ENCODE measurements around the gene GDPD5. TPM values are rescaled to one million over a fixed set of nuclear protein-coding genes. Genes with fewer than 3 reads are reported as not detected.

Gene GDPD5
- total and polyA plus RNA-seq, 2 donors (not counting 3 experiments of a cell fraction or from before 2014, with no cell fraction given), result 60.2 to 79.2 TPM

GRCh38 chr11:75547177-75547576, 21.4 kb upstream of the GDPD5 start:
- H2AFZ ChIP-seq (ENCODE audit: low read depth, low read length), result no peak overlapping the region
- no peak overlapping the region for H3K9ac ChIP-seq (replicated peaks; ENCODE audit: extremely low read depth, insufficient read depth, low read length)
- no peaks in the 10 kb centered on the region for H3K79me2 ChIP-seq (ENCODE audit: control insufficient read depth, insufficient read depth, low read length)
- dilution Hi-C loops (cut with MboI; ENCODE audit: extremely low pct_ligation_motif_present, low sequenced_read_pairs), result no loop called here
- FAIRE-seq, result no peak
- POLR2A ChIA-PET, result no interaction called here
- TF ChIP-seq CTCF (IDR thresholded peaks at IDR 0.05; ENCODE audit: extremely low read depth in 1 of 2, insufficient read depth in 1 of 2, low read depth in 1 of 2, low read length in 2 of 2) (no peak), EZH2 (IDR thresholded peaks at IDR 0.05; ENCODE audit: borderline replicate concordance, low read depth, low read length, severe bottlenecking) (no peak)
- H3K4me1 ChIP-seq (ENCODE audit: control insufficient read depth, extremely low read depth, insufficient read depth, low read length), result no peaks in the 10 kb centered on the region
- BruUV-seq (replicated peaks), result no TSS peak
- no peak overlapping the region for H3K4me2 ChIP-seq (ENCODE audit: insufficient read depth, low read length)
- H3K9me1 ChIP-seq (replicated peaks; ENCODE audit: control insufficient read depth, extremely low read depth, insufficient read depth, low read length), result no peaks in the 10 kb centered on the region
- CTCF ChIA-PET, result interaction anchor here (1.1 to 2.6 kb wide), 6 partner anchors 14 to 159 kb away, joined by 4 to 30 read pairs (median 8); no protein-coding TSS in a partner anchor
- H3K27me3 ChIP-seq (ENCODE audit: control insufficient read depth in 2 of 2, insufficient read depth in 2 of 2, low read length in 2 of 2), result peaks cover 0 to 2% of the 10 kb centered on the region in 2 experiments
- no peak overlapping the region for H3K27ac ChIP-seq (ENCODE audit: insufficient read depth, low read depth, low read length)
- no peak overlapping the region for H3K4me3 ChIP-seq (replicated peaks in 1 of 3; ENCODE audit: insufficient read depth in 1 of 3, low read depth in 1 of 3, low read length in 3 of 3)
- no peaks in the 10 kb centered on the region for H3K9me3 ChIP-seq (replicated peaks; ENCODE audit: control insufficient read depth, insufficient read depth, low read length)
- no peaks in the 10 kb centered on the region for H4K20me1 ChIP-seq (replicated peaks; ENCODE audit: control insufficient read depth, extremely low read depth, insufficient read depth, low read length)
- intact Hi-C loops (cut with micrococcal nuclease), result loop anchor here (1.0 kb wide), 3 partner anchors 16 to 159 kb away; no protein-coding TSS in a partner anchor
- DNase-seq (ENCODE audit: low read depth, low spot score), result no peak
- H3K36me3 ChIP-seq (ENCODE audit: control insufficient read depth in 2 of 2, extremely low read depth in 1 of 2, insufficient read depth in 2 of 2, low read length in 2 of 2), result no peaks in the 10 kb centered on the region

GRCh38 chr11:75543806-75544205, 18.1 kb upstream of the GDPD5 start:
- no peaks in the 10 kb centered on the region for H4K20me1 ChIP-seq (replicated peaks; ENCODE audit: control insufficient read depth, extremely low read depth, insufficient read depth, low read length)
- H3K4me2 ChIP-seq (ENCODE audit: insufficient read depth, low read length), result no peak overlapping the region
- FAIRE-seq, result no peak
- intact Hi-C loops (cut with micrococcal nuclease) (no loop called here), dilution Hi-C loops (cut with MboI; ENCODE audit: extremely low pct_ligation_motif_present, low sequenced_read_pairs) (no loop called here)
- H2AFZ ChIP-seq (ENCODE audit: low read depth, low read length), result no peak overlapping the region
- H3K4me1 ChIP-seq (ENCODE audit: control insufficient read depth, extremely low read depth, insufficient read depth, low read length), result no peaks in the 10 kb centered on the region
- no peaks in the 10 kb centered on the region for H3K79me2 ChIP-seq (ENCODE audit: control insufficient read depth, insufficient read depth, low read length)
- CTCF ChIA-PET, result interaction anchor here (1.5 kb wide), 1 partner anchor 31 kb away, joined by 5 read pairs; no protein-coding TSS in a partner anchor
- H3K27me3 ChIP-seq (ENCODE audit: control insufficient read depth in 2 of 2, insufficient read depth in 2 of 2, low read length in 2 of 2), result peaks cover 0 to 2% of the 10 kb centered on the region in 2 experiments
- H3K9ac ChIP-seq (replicated peaks; ENCODE audit: extremely low read depth, insufficient read depth, low read length), result no peak overlapping the region
- no peaks in the 10 kb centered on the region for H3K36me3 ChIP-seq (ENCODE audit: control insufficient read depth in 2 of 2, extremely low read depth in 1 of 2, insufficient read depth in 2 of 2, low read length in 2 of 2)
- H3K9me3 ChIP-seq (replicated peaks; ENCODE audit: control insufficient read depth, insufficient read depth, low read length), result no peaks in the 10 kb centered on the region
- H3K4me3 ChIP-seq (replicated peaks in 1 of 3; ENCODE audit: insufficient read depth in 1 of 3, low read depth in 1 of 3, low read length in 3 of 3), result no peak overlapping the region
- TF ChIP-seq GATA2 (IDR thresholded peaks at IDR 0.05; ENCODE audit: insufficient read depth, insufficient read length, low read depth, low read length), result no peak
- no peak for TF ChIP-seq CTCF (IDR thresholded peaks at IDR 0.05; ENCODE audit: extremely low read depth in 1 of 2, insufficient read depth in 1 of 2, low read depth in 1 of 2, low read length in 2 of 2)
- no peak for TF ChIP-seq MAX (IDR thresholded peaks at IDR 0.05; ENCODE audit: insufficient read depth, insufficient read length)
- TF ChIP-seq POLR2AphosphoS5 (IDR thresholded peaks at IDR 0.05; ENCODE audit: insufficient read depth, low read depth, low read length), result no peak
- TF ChIP-seq FOS (IDR thresholded peaks at IDR 0.05; ENCODE audit: borderline replicate concordance, insufficient read depth, low read length), result no peak
- no peak for TF ChIP-seq EZH2 (IDR thresholded peaks at IDR 0.05; ENCODE audit: borderline replicate concordance, low read depth, low read length, severe bottlenecking)
- no peak for TF ChIP-seq MYC (IDR thresholded peaks at IDR 0.05; ENCODE audit: low read depth, low read length)
- no peak for TF ChIP-seq POLR2A (IDR thresholded peaks at IDR 0.05; ENCODE audit: low read depth, low read length)
- no peak for TF ChIP-seq JUN (IDR thresholded peaks at IDR 0.05; ENCODE audit: borderline replicate concordance, insufficient read depth, insufficient read length, low read depth)
- no peak overlapping the region for H3K27ac ChIP-seq (ENCODE audit: insufficient read depth, low read depth, low read length)
- H3K9me1 ChIP-seq (replicated peaks; ENCODE audit: control insufficient read depth, extremely low read depth, insufficient read depth, low read length), result no peaks in the 10 kb centered on the region
- DNase-seq (ENCODE audit: low read depth, low spot score), result no peak
- POLR2A ChIA-PET, result no interaction called here
- no TSS peak for BruUV-seq (replicated peaks)

All from endothelial cell of umbilical vein (primary cell).